RWPE2 (cell line): ENCODE results near the gene MYOZ1.

Experiments used
- ATAC-seq: fragments of 200-7000 bp; cut with Tn5 transposase; 3 replicates; pipeline ENCODE4 v1.9.1; 2021; ENCODE audit warnings: low read depth
- DNase-seq: peaks from one replicate; pipeline ENCODE4 v3.0.0-alpha.2; 2020; ENCODE audit warnings: low spot score
- H3K27ac ChIP-seq: fragments of 450-650 bp; 2 replicates; pipeline ENCODE4 v1.5.1; 2017; ENCODE audit warnings: mild to moderate bottlenecking; ENCODE audit not compliant: poor library complexity, severe bottlenecking
- H3K27me3 ChIP-seq: fragments of 250-450 bp; sonication (Bioruptor Pico); 2 replicates; pipeline ENCODE4 v1.5.1; 2021; ENCODE audit warnings: mild to moderate bottlenecking, moderate library complexity; ENCODE audit not compliant: insufficient read depth, poor library complexity, severe bottlenecking
- H3K36me3 ChIP-seq: fragments of 250-450 bp; sonication (Bioruptor Pico); 2 replicates; pipeline ENCODE4 v1.5.1; 2020; ENCODE audit warnings: low read depth, mild to moderate bottlenecking, moderate library complexity
- H3K4me1 ChIP-seq: fragments of 250-450 bp; sonication (Bioruptor Pico); 2 replicates; pipeline ENCODE4 v1.5.1; 2021; ENCODE audit warnings: mild to moderate bottlenecking, moderate library complexity; ENCODE audit not compliant: insufficient read depth, poor library complexity, severe bottlenecking
- H3K4me3 ChIP-seq: fragments of 250-450 bp; sonication (Bioruptor Pico); 2 replicates; pipeline ENCODE4 v1.5.1; 2021; ENCODE audit warnings: mild to moderate bottlenecking, moderate library complexity; ENCODE audit not compliant: severe bottlenecking
- H3K9me3 ChIP-seq: fragments of 250-450 bp; sonication (Bioruptor Pico); 2 replicates; pipeline ENCODE4 v1.5.1; 2021; ENCODE audit warnings: mild to moderate bottlenecking, moderate library complexity; ENCODE audit not compliant: severe bottlenecking
- TF ChIP-seq, protein P1 (sequence below): fragments of 450-650 bp; IDR thresholded peaks from one replicate; pipeline ENCODE4 v1.5.1; 2017; ENCODE audit warnings: mild to moderate bottlenecking, moderate library complexity; ENCODE audit not compliant: poor library complexity, severe bottlenecking

The MYOZ1 gene

DNA sequence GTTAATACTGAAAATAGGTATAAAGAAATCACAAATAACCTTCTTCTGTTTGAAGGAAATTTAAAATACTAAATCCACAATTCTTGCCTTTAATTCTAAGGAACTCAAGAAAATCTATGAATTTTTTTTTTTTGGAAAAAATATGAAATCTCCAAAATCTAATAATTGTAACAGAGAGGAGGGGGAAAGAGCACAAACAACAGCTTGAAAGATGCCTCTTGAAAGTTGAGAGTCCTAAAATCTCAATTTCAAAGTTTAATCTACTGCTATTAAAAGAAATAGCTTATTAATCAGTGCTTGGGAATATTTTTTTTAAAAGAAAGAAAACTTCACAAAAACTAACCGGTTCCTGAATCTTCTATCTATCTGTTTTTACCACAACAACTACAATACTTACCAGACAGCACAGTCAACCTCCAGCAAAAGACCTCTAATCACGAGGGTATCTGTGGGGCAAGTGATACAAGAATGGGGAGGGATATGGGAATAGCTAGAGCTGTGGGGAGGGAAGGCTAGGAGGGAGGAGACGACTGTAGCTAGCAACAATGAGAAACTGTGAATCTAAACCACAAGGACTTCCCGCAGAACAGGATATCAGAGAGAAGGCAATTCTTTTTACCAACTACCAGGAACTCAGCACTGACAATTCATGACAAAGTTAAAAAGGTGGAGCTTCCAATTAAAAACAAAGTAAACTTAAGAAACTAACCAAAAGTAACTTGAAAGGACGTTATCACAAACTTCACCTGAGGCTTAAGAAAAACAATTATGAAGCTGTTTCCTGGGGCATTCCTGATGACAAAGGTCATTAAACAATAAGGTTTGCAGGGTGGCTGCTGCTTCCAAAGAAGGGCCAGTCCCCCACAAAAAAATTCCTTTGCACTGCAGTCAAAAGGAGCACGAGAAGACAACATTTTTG, 50.1 kb downstream of the MYOZ1 start, which contains the start of gene USP54:
USP54 (minus strand) TSS at position 462 of the 919 bp plus-strand sequence. CDS start 15,684 bp downstream, outside the sequence.
- no peaks in the 10 kb centered on the region for H3K27me3 ChIP-seq
- H3K36me3 ChIP-seq, result no peaks in the 10 kb centered on the region
- TF ChIP-seq, protein P1, sequence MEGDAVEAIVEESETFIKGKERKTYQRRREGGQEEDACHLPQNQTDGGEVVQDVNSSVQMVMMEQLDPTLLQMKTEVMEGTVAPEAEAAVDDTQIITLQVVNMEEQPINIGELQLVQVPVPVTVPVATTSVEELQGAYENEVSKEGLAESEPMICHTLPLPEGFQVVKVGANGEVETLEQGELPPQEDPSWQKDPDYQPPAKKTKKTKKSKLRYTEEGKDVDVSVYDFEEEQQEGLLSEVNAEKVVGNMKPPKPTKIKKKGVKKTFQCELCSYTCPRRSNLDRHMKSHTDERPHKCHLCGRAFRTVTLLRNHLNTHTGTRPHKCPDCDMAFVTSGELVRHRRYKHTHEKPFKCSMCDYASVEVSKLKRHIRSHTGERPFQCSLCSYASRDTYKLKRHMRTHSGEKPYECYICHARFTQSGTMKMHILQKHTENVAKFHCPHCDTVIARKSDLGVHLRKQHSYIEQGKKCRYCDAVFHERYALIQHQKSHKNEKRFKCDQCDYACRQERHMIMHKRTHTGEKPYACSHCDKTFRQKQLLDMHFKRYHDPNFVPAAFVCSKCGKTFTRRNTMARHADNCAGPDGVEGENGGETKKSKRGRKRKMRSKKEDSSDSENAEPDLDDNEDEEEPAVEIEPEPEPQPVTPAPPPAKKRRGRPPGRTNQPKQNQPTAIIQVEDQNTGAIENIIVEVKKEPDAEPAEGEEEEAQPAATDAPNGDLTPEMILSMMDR, result no peak
- DNase-seq (no peak), ATAC-seq (peak; percentile 78)
- H3K9me3 ChIP-seq, result no peaks in the 10 kb centered on the region
- no peak within 1 kb of the TSS for H3K4me3 ChIP-seq
- H3K4me1 ChIP-seq, result peaks cover 35% of the 10 kb centered on the region
- H3K27ac ChIP-seq, result peak within 1 kb of the TSS; percentile 57

DNA sequence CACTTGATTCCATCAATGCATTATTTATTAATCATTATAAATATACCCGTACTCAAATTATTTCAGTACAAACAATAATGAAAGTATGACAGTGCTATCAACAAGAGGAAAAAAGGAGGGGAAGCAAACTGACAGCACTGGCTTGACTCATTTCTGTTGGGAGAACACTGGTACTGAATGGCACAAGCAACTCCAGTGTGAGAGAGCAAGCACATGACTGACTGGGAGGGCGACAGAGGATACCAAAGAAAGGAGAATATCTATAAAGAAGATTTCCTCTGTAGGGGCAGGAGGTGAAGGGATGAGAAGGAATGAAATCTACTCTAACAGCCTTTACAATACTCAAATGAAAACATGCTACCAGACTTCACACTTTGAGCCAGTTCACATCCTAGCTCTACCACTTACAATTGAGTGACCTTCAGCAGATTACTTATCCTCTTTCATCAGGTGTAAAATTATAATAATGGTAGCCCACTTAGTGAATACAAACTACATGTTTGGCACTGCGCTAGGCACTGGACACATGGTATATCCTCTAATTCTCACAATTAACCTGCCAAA, 51.6 kb downstream of the MYOZ1 start:
- TF ChIP-seq, protein P1, result no peak
- Histone ChIP-seq H3K9me3 (peaks cover 5% of the 10 kb centered on the region), H3K27ac (no peak overlapping the region), H3K4me3 (no peak overlapping the region), H3K36me3 (no peaks in the 10 kb centered on the region), H3K27me3 (no peaks in the 10 kb centered on the region), H3K4me1 (peaks cover 47% of the 10 kb centered on the region)
- ATAC-seq (no peak), DNase-seq (no peak)

DNA sequence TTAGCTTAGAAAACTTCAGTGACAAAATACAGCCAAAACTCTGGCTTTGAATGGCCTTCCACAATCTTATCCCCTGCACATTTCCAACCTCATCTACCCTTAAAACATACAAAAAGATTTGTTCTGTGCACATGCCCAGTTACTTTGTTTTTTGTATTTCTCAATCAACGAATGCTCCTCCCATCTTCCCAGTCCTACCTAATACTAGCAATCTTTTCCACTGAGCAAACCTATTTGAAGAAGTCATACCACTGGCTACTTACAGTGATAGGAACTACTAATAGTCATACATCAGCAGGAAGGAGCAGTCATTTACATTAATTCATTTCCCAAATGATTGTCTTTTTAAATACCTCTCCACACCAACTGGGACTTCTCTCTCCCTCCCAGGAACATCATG, 52.6 kb downstream of the MYOZ1 start:
- no peak for ATAC-seq
- Histone ChIP-seq H3K36me3 (no peaks in the 10 kb centered on the region), H3K9me3 (peaks cover 5% of the 10 kb centered on the region), H3K4me3 (no peak overlapping the region), H3K4me1 (peaks cover 47% of the 10 kb centered on the region), H3K27ac (no peak overlapping the region), H3K27me3 (no peaks in the 10 kb centered on the region)
- no peak for DNase-seq
- TF ChIP-seq, protein P1, result no peak

DNA sequence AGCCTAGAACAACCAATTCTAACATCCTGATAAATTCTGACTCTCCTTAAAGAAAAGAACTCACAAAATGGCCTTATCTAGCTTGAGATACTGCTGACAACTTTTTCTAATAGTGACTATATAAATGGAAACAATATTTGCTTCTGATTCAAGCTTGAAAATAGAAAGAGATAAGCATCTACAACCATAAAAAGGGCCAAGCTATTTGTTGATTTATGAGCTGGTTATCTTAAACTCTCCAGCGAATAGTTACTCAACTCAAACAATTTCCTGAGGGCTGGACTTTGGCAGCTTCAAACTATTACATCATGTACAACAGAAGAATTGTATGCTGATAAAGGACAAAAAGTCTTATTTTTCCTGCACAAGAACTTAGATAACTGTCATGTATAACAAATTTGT, 54.7 kb downstream of the MYOZ1 start:
- H3K4me1 ChIP-seq, result peaks cover 41% of the 10 kb centered on the region
- H3K27me3 ChIP-seq, result no peaks in the 10 kb centered on the region
- peaks cover 5% of the 10 kb centered on the region for H3K9me3 ChIP-seq
- TF ChIP-seq, protein P1, result no peak
- DNase-seq, result no peak
- H3K27ac ChIP-seq, result peak overlapping the region; percentile 46
- no peak overlapping the region for H3K4me3 ChIP-seq
- ATAC-seq, result peak; percentile 64
- H3K36me3 ChIP-seq, result no peaks in the 10 kb centered on the region
